Suprapubic skin (tissue), 3 donors: ENCODE results near the gene ZC2HC1B.

ENCODE experiments used
- POLR2A ChIP-seq, 2 donors: fragments of 450-650 bp; IDR thresholded peaks; one replicate each; pipeline ENCODE4 v1.6.1; 2017; ENCODE audit warnings: antibody characterized with exemption in 2 of 2, mild to moderate bottlenecking in 2 of 2, moderate library complexity in 2 of 2
- TF ChIP-seq, protein P1 (sequence below), 2 donors: fragments of 200-600 bp in 1 of 2; fragments of 450-650 bp in 1 of 2; sonication (generic) in 1 of 2; IDR thresholded peaks; one replicate each; pipeline ENCODE4 v1.5.1; 2016 to 2019; ENCODE audit warnings: antibody characterized with exemption in 2 of 2, mild to moderate bottlenecking in 1 of 2, moderate library complexity in 1 of 2

DNA sequence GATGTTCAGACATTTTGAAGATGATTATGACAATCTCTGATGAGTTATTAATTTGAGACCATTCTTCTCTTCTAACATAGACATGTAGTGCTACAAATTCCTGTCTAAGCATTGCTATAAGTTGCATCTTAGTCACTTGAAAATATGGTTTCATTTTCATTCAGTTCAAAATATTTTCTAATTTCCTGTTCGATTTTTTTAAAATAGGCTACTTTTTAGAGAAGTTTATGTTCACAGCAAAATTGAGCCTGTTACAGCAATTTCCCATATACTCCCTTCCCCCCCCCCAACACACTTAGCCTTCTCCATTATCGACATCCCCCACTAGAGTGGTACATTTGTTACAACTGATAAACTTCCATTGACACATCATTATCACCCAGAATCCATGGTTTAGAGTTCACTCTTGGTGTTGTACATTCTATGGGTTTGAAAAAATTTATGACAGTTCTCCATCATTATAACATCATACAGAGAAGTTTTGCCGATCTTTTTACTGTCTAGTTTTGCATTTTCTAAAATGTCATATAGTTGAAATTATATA lies 112.6 kb downstream of the ZC2HC1B start:
- TF ChIP-seq, protein P1, sequence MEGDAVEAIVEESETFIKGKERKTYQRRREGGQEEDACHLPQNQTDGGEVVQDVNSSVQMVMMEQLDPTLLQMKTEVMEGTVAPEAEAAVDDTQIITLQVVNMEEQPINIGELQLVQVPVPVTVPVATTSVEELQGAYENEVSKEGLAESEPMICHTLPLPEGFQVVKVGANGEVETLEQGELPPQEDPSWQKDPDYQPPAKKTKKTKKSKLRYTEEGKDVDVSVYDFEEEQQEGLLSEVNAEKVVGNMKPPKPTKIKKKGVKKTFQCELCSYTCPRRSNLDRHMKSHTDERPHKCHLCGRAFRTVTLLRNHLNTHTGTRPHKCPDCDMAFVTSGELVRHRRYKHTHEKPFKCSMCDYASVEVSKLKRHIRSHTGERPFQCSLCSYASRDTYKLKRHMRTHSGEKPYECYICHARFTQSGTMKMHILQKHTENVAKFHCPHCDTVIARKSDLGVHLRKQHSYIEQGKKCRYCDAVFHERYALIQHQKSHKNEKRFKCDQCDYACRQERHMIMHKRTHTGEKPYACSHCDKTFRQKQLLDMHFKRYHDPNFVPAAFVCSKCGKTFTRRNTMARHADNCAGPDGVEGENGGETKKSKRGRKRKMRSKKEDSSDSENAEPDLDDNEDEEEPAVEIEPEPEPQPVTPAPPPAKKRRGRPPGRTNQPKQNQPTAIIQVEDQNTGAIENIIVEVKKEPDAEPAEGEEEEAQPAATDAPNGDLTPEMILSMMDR (IDR thresholded peaks at IDR 0.05) = no peak
- TF ChIP-seq POLR2A (IDR thresholded peaks at IDR 0.05) = no peak
